Mesenchymal stem cell (in vitro differentiated cells and primary cell): ENCODE data around the gene NKAIN2.

Experiments
- DNase-seq: peaks from one replicate; pipeline ENCODE4 v3.0.0-alpha.2; 2013
- H2AFZ ChIP-seq: one replicate; pipeline ENCODE4 v1.6.1; 2013; ENCODE audit warnings: low read depth, mild to moderate bottlenecking, control low read depth, inconsistent platforms, low read length, moderate library complexity
- H2AK5ac ChIP-seq: 2 replicates; pipeline ENCODE4 v1.6.1; 2013; ENCODE audit warnings: low read length, moderate library complexity, mild to moderate bottlenecking, inconsistent platforms; ENCODE audit not compliant: severe bottlenecking
- H2BK120ac ChIP-seq: one replicate; pipeline ENCODE4 v1.6.1; 2013; ENCODE audit warnings: low read depth, mild to moderate bottlenecking, inconsistent platforms, low read length, moderate library complexity
- H2BK12ac ChIP-seq, 2 experiments: one replicate each; pipeline ENCODE4 v1.6.1; 2013; ENCODE audit warnings: inconsistent platforms in 2 of 2, low read length in 2 of 2, mild to moderate bottlenecking in 2 of 2, moderate library complexity in 2 of 2, control low read depth in 1 of 2
- H2BK15ac ChIP-seq: one replicate; pipeline ENCODE4 v1.6.1; 2013; ENCODE audit warnings: mild to moderate bottlenecking, low read depth, inconsistent platforms; ENCODE audit not compliant: poor library complexity, severe bottlenecking
- H2BK5ac ChIP-seq: 2 replicates; pipeline ENCODE4 v1.6.1; 2013; ENCODE audit warnings: low read depth, mild to moderate bottlenecking, low read length, control low read depth, inconsistent platforms; ENCODE audit not compliant: poor library complexity, severe bottlenecking
- H3K14ac ChIP-seq, 2 experiments: one replicate each; pipeline ENCODE4 v1.6.1; 2013; ENCODE audit warnings: inconsistent platforms in 2 of 2, low read length in 2 of 2, control low read depth in 1 of 2, mild to moderate bottlenecking in 1 of 2, moderate library complexity in 1 of 2
- H3K18ac ChIP-seq, 2 experiments: one replicate each; pipeline ENCODE4 v1.6.1; 2013; ENCODE audit warnings: inconsistent platforms in 2 of 2, low read length in 2 of 2, control low read depth in 1 of 2, low read depth in 1 of 2, mild to moderate bottlenecking in 1 of 2
- H3K23ac ChIP-seq, 2 experiments: one replicate each; pipeline ENCODE4 v1.6.1; 2013; ENCODE audit warnings: inconsistent platforms in 2 of 2, low read length in 2 of 2, mild to moderate bottlenecking in 2 of 2, moderate library complexity in 2 of 2, control low read depth in 1 of 2
- H3K27ac ChIP-seq: 2 replicates; pipeline ENCODE4 v1.5.1; 2013; ENCODE audit warnings: mild to moderate bottlenecking, moderate library complexity, low read length, control low read depth, inconsistent platforms; ENCODE audit not compliant: poor library complexity, severe bottlenecking
- H3K27me3 ChIP-seq, 2 experiments: 2 replicates each; pipeline versions ENCODE4 v1.6.1 to v1.7.0; 2013; ENCODE audit warnings: low read length in 2 of 2, mild to moderate bottlenecking in 2 of 2, moderate library complexity in 2 of 2, control low read depth in 1 of 2, inconsistent platforms in 1 of 2; ENCODE audit not compliant: control insufficient read depth in 1 of 2, insufficient read depth in 1 of 2
- H3K36me3 ChIP-seq, 2 experiments: 2 replicates each; pipeline versions ENCODE4 v1.6.1 to v1.7.0; 2013; ENCODE audit warnings: low read length in 2 of 2, control low read depth in 1 of 2, inconsistent platforms in 1 of 2, low read depth in 1 of 2, mild to moderate bottlenecking in 1 of 2; ENCODE audit not compliant: insufficient read depth in 2 of 2, control insufficient read depth in 1 of 2
- H3K4ac ChIP-seq, 2 experiments: one replicate each; pipeline ENCODE4 v1.6.1; 2013; ENCODE audit warnings: inconsistent platforms in 2 of 2, low read length in 2 of 2, mild to moderate bottlenecking in 2 of 2, moderate library complexity in 2 of 2, control low read depth in 1 of 2, low read depth in 1 of 2
- H3K4me1 ChIP-seq: 2 replicates; pipeline ENCODE4 v1.6.1; 2013; ENCODE audit warnings: low read depth, low read length, control low read depth; ENCODE audit not compliant: control insufficient read depth, insufficient read depth
- H3K4me2 ChIP-seq: 2 replicates; pipeline ENCODE4 v1.6.1; 2013; ENCODE audit warnings: low read length, mild to moderate bottlenecking, inconsistent platforms; ENCODE audit not compliant: poor library complexity, severe bottlenecking
- H3K4me3 ChIP-seq, 2 experiments: 2 replicates each; pipeline versions ENCODE4 v1.5.1 to v1.7.0; 2013; ENCODE audit warnings: low read length in 2 of 2, mild to moderate bottlenecking in 2 of 2, control low read depth in 1 of 2, low read depth in 1 of 2; ENCODE audit not compliant: insufficient read depth in 1 of 2
- H3K79me1 ChIP-seq: replicated peaks from 2 replicates; pipeline ENCODE4 v1.6.1; 2013; ENCODE audit warnings: mild to moderate bottlenecking, control low read depth, low read length, inconsistent platforms; ENCODE audit not compliant: poor library complexity, severe bottlenecking
- H3K9ac ChIP-seq: 2 replicates; pipeline ENCODE4 v1.7.0; 2013; ENCODE audit warnings: mild to moderate bottlenecking, low read length, moderate library complexity
- H3K9me3 ChIP-seq: 2 replicates; pipeline ENCODE4 v1.7.0; 2013; ENCODE audit warnings: mild to moderate bottlenecking, low read length; ENCODE audit not compliant: control insufficient read depth
- H4K8ac ChIP-seq: one replicate; pipeline ENCODE4 v1.6.1; 2013; ENCODE audit warnings: inconsistent platforms, mild to moderate bottlenecking, low read length, moderate library complexity
- H4K91ac ChIP-seq: one replicate; pipeline ENCODE4 v1.6.1; 2013; ENCODE audit warnings: mild to moderate bottlenecking, low read length, inconsistent platforms
- WGBS: methylation state at CpG from one replicate; pipeline ENCODE4 v1.1.7; 2013; ENCODE audit warnings: mixed read lengths; 5-methylcytosine and 5-hydroxymethylcytosine counted together

The NKAIN2 gene

DNA sequence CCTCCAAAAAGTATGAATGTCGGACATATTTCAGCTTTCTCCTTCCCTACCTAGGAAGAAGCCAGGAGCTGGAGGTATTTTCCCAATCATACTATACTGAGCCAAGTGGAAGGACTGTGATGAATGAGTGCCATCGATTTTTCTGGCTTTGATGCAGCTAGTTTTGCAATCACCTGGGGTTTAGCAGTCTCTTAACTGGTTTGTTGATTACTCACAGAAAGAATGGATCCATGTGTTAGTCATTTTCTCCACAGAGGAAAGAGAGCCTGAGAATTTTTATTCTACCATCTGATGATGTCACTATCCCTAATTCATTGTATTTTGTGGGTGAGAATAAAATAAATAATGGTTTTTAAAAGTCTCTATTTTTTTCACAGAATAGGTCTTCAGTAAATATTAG lies 875.7 kb downstream of the NKAIN2 start:
- 38% methylated on average over 1 of the region's 2 CpGs for WGBS
- no peaks in the 10 kb centered on the region for H3K4me1 ChIP-seq

GRCh38 chr6:124682751-124683150 lies 879.1 kb downstream of the NKAIN2 start:
- no peak overlapping the region for H3K4ac ChIP-seq
- no peak overlapping the region for H2BK120ac ChIP-seq
- no peaks in the 10 kb centered on the region for H3K4me1 ChIP-seq
- no peaks in the 10 kb centered on the region for H3K36me3 ChIP-seq
- H3K14ac ChIP-seq = no peak overlapping the region
- no peaks in the 10 kb centered on the region for H3K27me3 ChIP-seq
- DNase-seq = no peak
- 95% methylated on average over 5 of the region's 6 CpGs for WGBS
- no peaks in the 10 kb centered on the region for H3K79me1 ChIP-seq
- H3K9ac ChIP-seq = no peak overlapping the region
- no peak overlapping the region for H3K23ac ChIP-seq
- H4K8ac ChIP-seq = no peak overlapping the region
- H3K18ac ChIP-seq = no peak overlapping the region
- no peak overlapping the region for H2AK5ac ChIP-seq
- H4K91ac ChIP-seq = no peak overlapping the region
- no peak overlapping the region for H2BK12ac ChIP-seq
- H3K9me3 ChIP-seq = peaks cover 53% of the 10 kb centered on the region
- H3K4me3 ChIP-seq = no peak overlapping the region
- H2BK5ac ChIP-seq = no peak overlapping the region
- no peak overlapping the region for H2BK15ac ChIP-seq
- H2AFZ ChIP-seq = no peak overlapping the region
- H3K4me2 ChIP-seq = no peak overlapping the region
- no peak overlapping the region for H3K27ac ChIP-seq

More for the DNA sequence above, 875.7 kb downstream of the NKAIN2 start:
- no peak overlapping the region for H3K9ac ChIP-seq
- H2AFZ ChIP-seq = no peak overlapping the region
- no peak overlapping the region for H4K8ac ChIP-seq
- no peak overlapping the region for H4K91ac ChIP-seq
- no peak overlapping the region for H2BK15ac ChIP-seq
- no peaks in the 10 kb centered on the region for H3K36me3 ChIP-seq
- no peak overlapping the region for H3K4me2 ChIP-seq
- no peaks in the 10 kb centered on the region for H3K79me1 ChIP-seq
- H2BK120ac ChIP-seq = no peak overlapping the region
- H3K18ac ChIP-seq = no peak overlapping the region
- H2AK5ac ChIP-seq = no peak overlapping the region
- no peak overlapping the region for H3K14ac ChIP-seq
- peak; percentile 15 for DNase-seq
- no peak overlapping the region for H2BK5ac ChIP-seq
- H3K4ac ChIP-seq = no peak overlapping the region
- no peak overlapping the region for H3K27ac ChIP-seq
- peaks cover 61% of the 10 kb centered on the region for H3K9me3 ChIP-seq
- no peak overlapping the region for H3K4me3 ChIP-seq
- no peak overlapping the region for H2BK12ac ChIP-seq
- no peaks in the 10 kb centered on the region for H3K27me3 ChIP-seq
- no peak overlapping the region for H3K23ac ChIP-seq

DNA sequence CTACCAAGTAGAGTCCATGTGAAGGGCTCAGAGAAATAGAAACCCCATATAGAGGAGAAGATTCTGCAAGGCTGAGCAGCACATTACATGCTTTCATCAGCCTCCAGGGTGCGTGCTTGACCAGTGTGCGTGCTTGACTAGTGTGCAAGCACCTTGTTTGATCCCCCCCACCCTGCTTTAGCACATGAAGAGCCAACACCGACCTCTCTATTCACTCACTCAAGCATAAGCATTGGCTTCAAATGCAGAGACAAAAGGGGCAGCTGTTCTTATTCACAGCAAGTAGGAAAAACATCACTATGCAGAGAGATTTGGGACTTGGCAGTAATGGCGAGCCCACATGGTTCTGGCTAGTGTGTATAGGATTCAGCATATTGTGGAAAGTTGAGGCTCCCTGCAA lies 879.8 kb downstream of the NKAIN2 start:
- Histone ChIP-seq H2AK5ac (no peak overlapping the region), H3K4me2 (no peak overlapping the region)

GRCh38 chr6:124684621-124685020 lies 881.0 kb downstream of the NKAIN2 start:
- H3K27ac ChIP-seq = no peak overlapping the region
- no peaks in the 10 kb centered on the region for H3K4me1 ChIP-seq
- H2BK5ac ChIP-seq = no peak overlapping the region
- H2AFZ ChIP-seq = no peak overlapping the region
- H3K4me2 ChIP-seq = no peak overlapping the region
- no peak overlapping the region for H2BK15ac ChIP-seq
- H2BK12ac ChIP-seq = no peak overlapping the region
- no peak overlapping the region for H4K8ac ChIP-seq
- no peak overlapping the region for H2BK120ac ChIP-seq
- no peak overlapping the region for H2AK5ac ChIP-seq
- DNase-seq = no peak
- no peaks in the 10 kb centered on the region for H3K36me3 ChIP-seq
- no peak overlapping the region for H4K91ac ChIP-seq
- H3K79me1 ChIP-seq = no peaks in the 10 kb centered on the region
- H3K9ac ChIP-seq = no peak overlapping the region
- no peak overlapping the region for H3K14ac ChIP-seq
- H3K9me3 ChIP-seq = peaks cover 34% of the 10 kb centered on the region
- H3K4me3 ChIP-seq = no peak overlapping the region
- H3K18ac ChIP-seq = no peak overlapping the region
- no peak overlapping the region for H3K23ac ChIP-seq
- no peaks in the 10 kb centered on the region for H3K27me3 ChIP-seq
- no peak overlapping the region for H3K4ac ChIP-seq
- 12% methylated on average over 2 of the region's 2 CpGs for WGBS

More for the DNA sequence above, 879.8 kb downstream of the NKAIN2 start:
- Histone ChIP-seq H3K4ac (peak overlapping the region in 1 of 2 experiments; percentile 11), H2BK12ac (no peak overlapping the region), H3K14ac (no peak overlapping the region), H3K27ac (no peak overlapping the region), H4K8ac (no peak overlapping the region), H2BK120ac (no peak overlapping the region), H3K4me3 (no peak overlapping the region), H4K91ac (no peak overlapping the region), H3K18ac (peak overlapping the region in 1 of 2 experiments; percentile 66), H3K9ac (no peak overlapping the region), H3K79me1 (no peaks in the 10 kb centered on the region), H3K4me1 (no peaks in the 10 kb centered on the region), H2BK15ac (no peak overlapping the region), H2AFZ (peak overlapping the region; percentile 69), H3K27me3 (no peaks in the 10 kb centered on the region), H3K9me3 (peaks cover 45% of the 10 kb centered on the region), H2BK5ac (no peak overlapping the region), H3K36me3 (no peaks in the 10 kb centered on the region), H3K23ac (no peak overlapping the region)
- DNase-seq = no peak
- WGBS = 61% methylated on average over 4 of the region's 4 CpGs
